Natural killer cell treated with Interleukin-12 subunit alpha and Interleukin-12 subunit beta and Interleukin-15 and Interleukin-18, amount 100 ng/mL, for 72 hours (primary cell): ENCODE data around the gene RNU1-2. TPM values are rescaled to one million over a fixed set of nuclear protein-coding genes. Genes with fewer than 3 reads are reported as not detected.
"Not testable (repeated sequence)": the region's sequence is repeated elsewhere in the genome, so short reads cannot be mapped to it uniquely, and the experiment has no call there.

Experiments
- ATAC-seq, 2 donors: fragments of 150-1000 bp; cut with Tn5 transposase in 1 of 2; sonication (Bioruptor Pico), chemical (Tn5 transposase) in 1 of 2; 2 replicates each; pipeline ENCODE4 v1.10.0; 2021
- DNase-seq: peaks from one replicate; pipeline ENCODE4 v3.0.0; 2022; ENCODE audit warnings: low spot score
- H3K27ac Mint-ChIP-seq, 2 donors: 1 replicate in 1 of 2; 2 replicates in 1 of 2; pipeline ENCODE4 v1.8.0; 2022; ENCODE audit warnings: mixed read lengths in 2 of 2, mild to moderate bottlenecking in 1 of 2, moderate library complexity in 1 of 2
- H3K27me3 Mint-ChIP-seq, 2 donors: 1 replicate in 1 of 2; 2 replicates in 1 of 2; pipeline ENCODE4 v1.8.0; 2022; ENCODE audit warnings: mixed read lengths in 2 of 2
- H3K36me3 Mint-ChIP-seq: one replicate; pipeline ENCODE4 v1.8.0; 2022; ENCODE audit warnings: mixed read lengths
- H3K4me1 Mint-ChIP-seq, 2 donors: 1 replicate in 1 of 2; 2 replicates in 1 of 2; pipeline ENCODE4 v1.8.0; 2022; ENCODE audit warnings: low read depth in 2 of 2, mixed read lengths in 2 of 2, mild to moderate bottlenecking in 1 of 2
- H3K4me3 Mint-ChIP-seq: one replicate; pipeline ENCODE4 v1.8.0; 2022; ENCODE audit warnings: mixed read lengths
- H3K9me3 Mint-ChIP-seq: 2 replicates; pipeline ENCODE4 v1.8.0; 2022; ENCODE audit warnings: mixed read lengths
- total RNA-seq, 2 donors: library from RNA; stranded (reverse); gene quantifications; one replicate each; pipeline ENCODE4 v1.2.3, GENCODE V29; 2022

Gene RNU1-2
- total RNA-seq, 2 donors from 2014 or later = 1,591 to 3,879 TPM

- peak overlapping the region; percentile 75 for H3K4me3 Mint-ChIP-seq
- H3K9me3 Mint-ChIP-seq = not testable (repeated sequence)
These were observed 565 bp upstream of the RNU1-2 start for GRCh38 chr1:16895233-16895597.

GRCh38 chr1:16896316-16897055 is 706 bp downstream of the RNU1-2 start:
- H3K9me3 Mint-ChIP-seq, H3K27me3 Mint-ChIP-seq, H3K36me3 Mint-ChIP-seq: not testable (repeated sequence)
- Mint-ChIP-seq H3K4me3 (peak overlapping the region; percentile 75), H3K4me1 (peaks cover 32 to 39% of the 10 kb centered on the region in 2 donors), H3K27ac (peak overlapping the region; percentile 95 to 99)
- ATAC-seq (peak; percentile 37 to 48), DNase-seq (peak; percentile 91)

More at GRCh38 chr1:16895233-16895597, 565 bp upstream of the RNU1-2 start:
- DNase-seq, ATAC-seq, H3K36me3 Mint-ChIP-seq, H3K27me3 Mint-ChIP-seq: not testable (repeated sequence)
- Mint-ChIP-seq H3K27ac (peak overlapping the region; percentile 95 to 99), H3K4me1 (peaks cover 25 to 32% of the 10 kb centered on the region in 2 donors)

- not testable (repeated sequence) for H3K9me3 Mint-ChIP-seq, H3K27me3 Mint-ChIP-seq, ATAC-seq, H3K36me3 Mint-ChIP-seq, DNase-seq
- Mint-ChIP-seq H3K4me3 (peak overlapping the region; percentile 35), H3K27ac (peak overlapping the region; percentile 95 to 99), H3K4me1 (peaks cover 36 to 39% of the 10 kb centered on the region in 2 donors)
These were observed 1.9 kb downstream of the RNU1-2 start for GRCh38 chr1:16897653-16898052.

- Mint-ChIP-seq H3K4me1 (peaks cover 39 to 41% of the 10 kb centered on the region in 2 donors), H3K27ac (peak overlapping the region; percentile 95 to 99)
- not testable (repeated sequence) for DNase-seq, H3K4me3 Mint-ChIP-seq, ATAC-seq, H3K9me3 Mint-ChIP-seq, H3K36me3 Mint-ChIP-seq, H3K27me3 Mint-ChIP-seq
These were observed 2.5 kb downstream of the RNU1-2 start for GRCh38 chr1:16898298-16898697.

GRCh38 chr1:16899020-16899419 is 3.2 kb downstream of the RNU1-2 start:
- DNase-seq, H3K27me3 Mint-ChIP-seq, ATAC-seq, H3K27ac Mint-ChIP-seq, H3K4me3 Mint-ChIP-seq, H3K9me3 Mint-ChIP-seq, H3K36me3 Mint-ChIP-seq: not testable (repeated sequence)
- H3K4me1 Mint-ChIP-seq = peaks cover 39 to 44% of the 10 kb centered on the region in 2 donors

GRCh38 chr1:16900751-16901150 is 5.0 kb downstream of the RNU1-2 start:
- no peak for ATAC-seq
- peaks cover 34 to 38% of the 10 kb centered on the region in 2 donors for H3K4me1 Mint-ChIP-seq
- no peaks in the 10 kb centered on the region for H3K9me3 Mint-ChIP-seq
- H3K36me3 Mint-ChIP-seq = no peaks in the 10 kb centered on the region
- no peak overlapping the region for H3K27ac Mint-ChIP-seq
- no peak for DNase-seq
- H3K27me3 Mint-ChIP-seq = no peaks in the 10 kb centered on the region
- no peak overlapping the region for H3K4me3 Mint-ChIP-seq

GRCh38 chr1:16901371-16901770 is 5.6 kb downstream of the RNU1-2 start:
- Mint-ChIP-seq H3K4me1 (peaks cover 28 to 33% of the 10 kb centered on the region in 2 donors), H3K27ac (peak overlapping the region in 1 of 2 donors; percentile 42)
- H3K36me3 Mint-ChIP-seq, H3K9me3 Mint-ChIP-seq, ATAC-seq, H3K27me3 Mint-ChIP-seq, DNase-seq, H3K4me3 Mint-ChIP-seq: not testable (repeated sequence)

GRCh38 chr1:16903054-16903453 is 7.3 kb downstream of the RNU1-2 start:
- no peaks in the 10 kb centered on the region for H3K27me3 Mint-ChIP-seq
- H3K4me1 Mint-ChIP-seq = peaks cover 19 to 23% of the 10 kb centered on the region in 2 donors
- DNase-seq (no peak), ATAC-seq (no peak)
- H3K4me3 Mint-ChIP-seq = no peak overlapping the region
- no peaks in the 10 kb centered on the region for H3K9me3 Mint-ChIP-seq
- no peak overlapping the region for H3K27ac Mint-ChIP-seq
- no peaks in the 10 kb centered on the region for H3K36me3 Mint-ChIP-seq

- H3K27me3 Mint-ChIP-seq = no peaks in the 10 kb centered on the region
These were observed 7.6 kb downstream of the RNU1-2 start for GRCh38 chr1:16903458-16903796.

GRCh38 chr1:16904560-16905109 is 8.9 kb downstream of the RNU1-2 start:
- no peak overlapping the region for H3K4me3 Mint-ChIP-seq
- no peaks in the 10 kb centered on the region for H3K27me3 Mint-ChIP-seq
- no peaks in the 10 kb centered on the region for H3K36me3 Mint-ChIP-seq
- H3K27ac Mint-ChIP-seq = no peak overlapping the region
- ATAC-seq (peak; percentile 96 to 98), DNase-seq (peak; percentile 99)
- peaks cover 16 to 22% of the 10 kb centered on the region in 2 donors for H3K4me1 Mint-ChIP-seq
- H3K9me3 Mint-ChIP-seq = no peaks in the 10 kb centered on the region

More at GRCh38 chr1:16903458-16903796, 7.6 kb downstream of the RNU1-2 start:
- Mint-ChIP-seq H3K4me3 (no peak overlapping the region), H3K9me3 (no peaks in the 10 kb centered on the region), H3K4me1 (peaks cover 16 to 22% of the 10 kb centered on the region in 2 donors), H3K27ac (no peak overlapping the region), H3K36me3 (no peaks in the 10 kb centered on the region)
- DNase-seq (no peak), ATAC-seq (no peak)

- peaks cover 16 to 24% of the 10 kb centered on the region in 2 donors for H3K4me1 Mint-ChIP-seq
- no peak overlapping the region for H3K4me3 Mint-ChIP-seq
- no peaks in the 10 kb centered on the region for H3K36me3 Mint-ChIP-seq
- ATAC-seq = peak; percentile 89 to 90
- no peaks in the 10 kb centered on the region for H3K9me3 Mint-ChIP-seq
- peak; percentile 79 for DNase-seq
- H3K27me3 Mint-ChIP-seq = no peaks in the 10 kb centered on the region
- H3K27ac Mint-ChIP-seq = no peak overlapping the region
These were observed 9.5 kb downstream of the RNU1-2 start for GRCh38 chr1:16905110-16905867.

- no peaks in the 10 kb centered on the region for H3K27me3 Mint-ChIP-seq
- no peak for DNase-seq
- H3K4me1 Mint-ChIP-seq = peaks cover 13 to 20% of the 10 kb centered on the region in 2 donors
- no peaks in the 10 kb centered on the region for H3K9me3 Mint-ChIP-seq
- H3K4me3 Mint-ChIP-seq = no peak overlapping the region
- no peak overlapping the region for H3K27ac Mint-ChIP-seq
- no peaks in the 10 kb centered on the region for H3K36me3 Mint-ChIP-seq
- no peak for ATAC-seq
These were observed 10.3 kb downstream of the RNU1-2 start for GRCh38 chr1:16905868-16906702.

GRCh38 chr1:16906873-16907272 is 11.1 kb downstream of the RNU1-2 start:
- H3K27ac Mint-ChIP-seq = no peak overlapping the region
- H3K36me3 Mint-ChIP-seq = no peaks in the 10 kb centered on the region
- H3K4me1 Mint-ChIP-seq = peaks cover 6 to 18% of the 10 kb centered on the region in 2 donors
- no peaks in the 10 kb centered on the region for H3K27me3 Mint-ChIP-seq
- ATAC-seq = no peak
- no peaks in the 10 kb centered on the region for H3K9me3 Mint-ChIP-seq
- no peak for DNase-seq
- H3K4me3 Mint-ChIP-seq = no peak overlapping the region
